ENCODE results near the gene SYNPO2. TPM values are rescaled to one million over a fixed set of nuclear protein-coding genes. Genes with fewer than 3 reads are reported as not detected.

The SYNPO2 gene
- total and polyA plus RNA-seq, 2 of the 8 experiments (the other 6 are each of a cell fraction or from before 2014, with no cell fraction given) = 0.50 to 4.2 TPM

DNA sequence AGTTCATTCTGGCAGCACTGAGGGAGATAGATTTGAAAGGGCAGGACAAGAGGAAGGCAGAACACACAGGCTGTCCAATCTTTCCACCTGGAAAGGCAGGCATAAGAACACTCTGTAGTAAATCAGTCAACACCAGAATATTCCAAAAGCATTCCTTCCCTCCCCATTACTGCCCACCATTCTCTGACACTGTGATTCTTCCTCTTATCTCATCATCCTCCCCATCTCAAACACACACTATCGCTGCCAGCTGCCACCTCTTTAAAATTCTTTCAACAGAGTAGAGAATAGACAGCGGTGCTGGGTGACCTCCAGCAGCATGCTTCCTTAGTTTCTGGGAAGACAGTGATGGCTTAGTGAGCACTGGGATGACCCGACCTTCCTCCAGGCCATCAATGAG is 193.3 kb downstream of the SYNPO2 start (continued):
- TF ChIP-seq, protein P1, sequence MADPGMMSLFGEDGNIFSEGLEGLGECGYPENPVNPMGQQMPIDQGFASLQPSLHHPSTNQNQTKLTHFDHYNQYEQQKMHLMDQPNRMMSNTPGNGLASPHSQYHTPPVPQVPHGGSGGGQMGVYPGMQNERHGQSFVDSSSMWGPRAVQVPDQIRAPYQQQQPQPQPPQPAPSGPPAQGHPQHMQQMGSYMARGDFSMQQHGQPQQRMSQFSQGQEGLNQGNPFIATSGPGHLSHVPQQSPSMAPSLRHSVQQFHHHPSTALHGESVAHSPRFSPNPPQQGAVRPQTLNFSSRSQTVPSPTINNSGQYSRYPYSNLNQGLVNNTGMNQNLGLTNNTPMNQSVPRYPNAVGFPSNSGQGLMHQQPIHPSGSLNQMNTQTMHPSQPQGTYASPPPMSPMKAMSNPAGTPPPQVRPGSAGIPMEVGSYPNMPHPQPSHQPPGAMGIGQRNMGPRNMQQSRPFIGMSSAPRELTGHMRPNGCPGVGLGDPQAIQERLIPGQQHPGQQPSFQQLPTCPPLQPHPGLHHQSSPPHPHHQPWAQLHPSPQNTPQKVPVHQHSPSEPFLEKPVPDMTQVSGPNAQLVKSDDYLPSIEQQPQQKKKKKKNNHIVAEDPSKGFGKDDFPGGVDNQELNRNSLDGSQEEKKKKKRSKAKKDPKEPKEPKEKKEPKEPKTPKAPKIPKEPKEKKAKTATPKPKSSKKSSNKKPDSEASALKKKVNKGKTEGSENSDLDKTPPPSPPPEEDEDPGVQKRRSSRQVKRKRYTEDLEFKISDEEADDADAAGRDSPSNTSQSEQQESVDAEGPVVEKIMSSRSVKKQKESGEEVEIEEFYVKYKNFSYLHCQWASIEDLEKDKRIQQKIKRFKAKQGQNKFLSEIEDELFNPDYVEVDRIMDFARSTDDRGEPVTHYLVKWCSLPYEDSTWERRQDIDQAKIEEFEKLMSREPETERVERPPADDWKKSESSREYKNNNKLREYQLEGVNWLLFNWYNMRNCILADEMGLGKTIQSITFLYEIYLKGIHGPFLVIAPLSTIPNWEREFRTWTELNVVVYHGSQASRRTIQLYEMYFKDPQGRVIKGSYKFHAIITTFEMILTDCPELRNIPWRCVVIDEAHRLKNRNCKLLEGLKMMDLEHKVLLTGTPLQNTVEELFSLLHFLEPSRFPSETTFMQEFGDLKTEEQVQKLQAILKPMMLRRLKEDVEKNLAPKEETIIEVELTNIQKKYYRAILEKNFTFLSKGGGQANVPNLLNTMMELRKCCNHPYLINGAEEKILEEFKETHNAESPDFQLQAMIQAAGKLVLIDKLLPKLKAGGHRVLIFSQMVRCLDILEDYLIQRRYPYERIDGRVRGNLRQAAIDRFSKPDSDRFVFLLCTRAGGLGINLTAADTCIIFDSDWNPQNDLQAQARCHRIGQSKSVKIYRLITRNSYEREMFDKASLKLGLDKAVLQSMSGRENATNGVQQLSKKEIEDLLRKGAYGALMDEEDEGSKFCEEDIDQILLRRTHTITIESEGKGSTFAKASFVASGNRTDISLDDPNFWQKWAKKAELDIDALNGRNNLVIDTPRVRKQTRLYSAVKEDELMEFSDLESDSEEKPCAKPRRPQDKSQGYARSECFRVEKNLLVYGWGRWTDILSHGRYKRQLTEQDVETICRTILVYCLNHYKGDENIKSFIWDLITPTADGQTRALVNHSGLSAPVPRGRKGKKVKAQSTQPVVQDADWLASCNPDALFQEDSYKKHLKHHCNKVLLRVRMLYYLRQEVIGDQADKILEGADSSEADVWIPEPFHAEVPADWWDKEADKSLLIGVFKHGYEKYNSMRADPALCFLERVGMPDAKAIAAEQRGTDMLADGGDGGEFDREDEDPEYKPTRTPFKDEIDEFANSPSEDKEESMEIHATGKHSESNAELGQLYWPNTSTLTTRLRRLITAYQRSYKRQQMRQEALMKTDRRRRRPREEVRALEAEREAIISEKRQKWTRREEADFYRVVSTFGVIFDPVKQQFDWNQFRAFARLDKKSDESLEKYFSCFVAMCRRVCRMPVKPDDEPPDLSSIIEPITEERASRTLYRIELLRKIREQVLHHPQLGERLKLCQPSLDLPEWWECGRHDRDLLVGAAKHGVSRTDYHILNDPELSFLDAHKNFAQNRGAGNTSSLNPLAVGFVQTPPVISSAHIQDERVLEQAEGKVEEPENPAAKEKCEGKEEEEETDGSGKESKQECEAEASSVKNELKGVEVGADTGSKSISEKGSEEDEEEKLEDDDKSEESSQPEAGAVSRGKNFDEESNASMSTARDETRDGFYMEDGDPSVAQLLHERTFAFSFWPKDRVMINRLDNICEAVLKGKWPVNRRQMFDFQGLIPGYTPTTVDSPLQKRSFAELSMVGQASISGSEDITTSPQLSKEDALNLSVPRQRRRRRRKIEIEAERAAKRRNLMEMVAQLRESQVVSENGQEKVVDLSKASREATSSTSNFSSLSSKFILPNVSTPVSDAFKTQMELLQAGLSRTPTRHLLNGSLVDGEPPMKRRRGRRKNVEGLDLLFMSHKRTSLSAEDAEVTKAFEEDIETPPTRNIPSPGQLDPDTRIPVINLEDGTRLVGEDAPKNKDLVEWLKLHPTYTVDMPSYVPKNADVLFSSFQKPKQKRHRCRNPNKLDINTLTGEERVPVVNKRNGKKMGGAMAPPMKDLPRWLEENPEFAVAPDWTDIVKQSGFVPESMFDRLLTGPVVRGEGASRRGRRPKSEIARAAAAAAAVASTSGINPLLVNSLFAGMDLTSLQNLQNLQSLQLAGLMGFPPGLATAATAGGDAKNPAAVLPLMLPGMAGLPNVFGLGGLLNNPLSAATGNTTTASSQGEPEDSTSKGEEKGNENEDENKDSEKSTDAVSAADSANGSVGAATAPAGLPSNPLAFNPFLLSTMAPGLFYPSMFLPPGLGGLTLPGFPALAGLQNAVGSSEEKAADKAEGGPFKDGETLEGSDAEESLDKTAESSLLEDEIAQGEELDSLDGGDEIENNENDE (IDR thresholded peaks at IDR 0.05; ENCODE audit: insufficient replicate concordance, low read length) = no peak
- TF ChIP-seq GABPA (IDR thresholded peaks at IDR 0.05; ENCODE audit: borderline replicate concordance, insufficient read depth, low read length) (no peak), SIN3A (conservative IDR thresholded peaks at IDR 0.05 in 1 of 2, IDR thresholded peaks at IDR 0.05 in 1 of 2; ENCODE audit: low read depth in 1 of 2, low read length in 2 of 2) (no peak), JUN (IDR thresholded peaks at IDR 0.05; ENCODE audit: low read depth, low read length) (no peak), MAFK (IDR thresholded peaks at IDR 0.05; ENCODE audit: low read depth, low read length) (no peak), SIRT6 (IDR thresholded peaks at IDR 0.05; ENCODE audit: low read length) (no peak), RAD21 (IDR thresholded peaks at IDR 0.05 in 1 of 2, conservative IDR thresholded peaks at IDR 0.05 in 1 of 2; ENCODE audit: low read depth in 2 of 2, low read length in 2 of 2) (no peak)

All from H1 (cell line).